Neural cell (in vitro differentiated cells): ENCODE measurements around the gene NACC2.

Source experiments
- EZH2 ChIP-seq: fragments of 200-600, 300-800 bp; shearing (Covaris generic), sonication (generic); IDR thresholded peaks from 2 replicates; pipeline ENCODE4 v1.6.1; 2014; ENCODE audit warnings: antibody characterized with exemption, low read length, borderline replicate concordance, mild to moderate bottlenecking; ENCODE audit not compliant: insufficient read depth, poor library complexity, severe bottlenecking
- MXI1 ChIP-seq: fragments of 450-650 bp; conservative IDR thresholded peaks from 2 replicates; pipeline ENCODE4 v1.6.1; 2014; ENCODE audit warnings: antibody characterized with exemption, mild to moderate bottlenecking; ENCODE audit not compliant: poor library complexity, severe bottlenecking
- POLR2AphosphoS5 ChIP-seq: IDR thresholded peaks from 2 replicates; pipeline ENCODE4 v1.6.1; 2012
- SMC3 ChIP-seq: fragments of 450-650 bp; conservative IDR thresholded peaks from 2 replicates; pipeline ENCODE4 v1.6.1; 2014; ENCODE audit warnings: antibody characterized with exemption, mild to moderate bottlenecking, moderate library complexity; ENCODE audit not compliant: poor library complexity
- TF ChIP-seq, protein P1 (sequence below): fragments of 450-650 bp; IDR thresholded peaks from 2 replicates; pipeline ENCODE4 v1.5.1; 2014; ENCODE audit warnings: antibody characterized with exemption, mild to moderate bottlenecking, moderate library complexity; ENCODE audit not compliant: poor library complexity, severe bottlenecking
- TF ChIP-seq, protein P2 (sequence below): IDR thresholded peaks from 2 replicates; pipeline ENCODE4 v1.6.1; 2012; ENCODE audit warnings: borderline replicate concordance

GRCh38 chr9:136108648-136109266 is 13.7 kb upstream of the NACC2 start:
- TF ChIP-seq, protein P1, sequence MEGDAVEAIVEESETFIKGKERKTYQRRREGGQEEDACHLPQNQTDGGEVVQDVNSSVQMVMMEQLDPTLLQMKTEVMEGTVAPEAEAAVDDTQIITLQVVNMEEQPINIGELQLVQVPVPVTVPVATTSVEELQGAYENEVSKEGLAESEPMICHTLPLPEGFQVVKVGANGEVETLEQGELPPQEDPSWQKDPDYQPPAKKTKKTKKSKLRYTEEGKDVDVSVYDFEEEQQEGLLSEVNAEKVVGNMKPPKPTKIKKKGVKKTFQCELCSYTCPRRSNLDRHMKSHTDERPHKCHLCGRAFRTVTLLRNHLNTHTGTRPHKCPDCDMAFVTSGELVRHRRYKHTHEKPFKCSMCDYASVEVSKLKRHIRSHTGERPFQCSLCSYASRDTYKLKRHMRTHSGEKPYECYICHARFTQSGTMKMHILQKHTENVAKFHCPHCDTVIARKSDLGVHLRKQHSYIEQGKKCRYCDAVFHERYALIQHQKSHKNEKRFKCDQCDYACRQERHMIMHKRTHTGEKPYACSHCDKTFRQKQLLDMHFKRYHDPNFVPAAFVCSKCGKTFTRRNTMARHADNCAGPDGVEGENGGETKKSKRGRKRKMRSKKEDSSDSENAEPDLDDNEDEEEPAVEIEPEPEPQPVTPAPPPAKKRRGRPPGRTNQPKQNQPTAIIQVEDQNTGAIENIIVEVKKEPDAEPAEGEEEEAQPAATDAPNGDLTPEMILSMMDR = no peak
- no peak for TF ChIP-seq POLR2AphosphoS5
- TF ChIP-seq, protein P2, sequence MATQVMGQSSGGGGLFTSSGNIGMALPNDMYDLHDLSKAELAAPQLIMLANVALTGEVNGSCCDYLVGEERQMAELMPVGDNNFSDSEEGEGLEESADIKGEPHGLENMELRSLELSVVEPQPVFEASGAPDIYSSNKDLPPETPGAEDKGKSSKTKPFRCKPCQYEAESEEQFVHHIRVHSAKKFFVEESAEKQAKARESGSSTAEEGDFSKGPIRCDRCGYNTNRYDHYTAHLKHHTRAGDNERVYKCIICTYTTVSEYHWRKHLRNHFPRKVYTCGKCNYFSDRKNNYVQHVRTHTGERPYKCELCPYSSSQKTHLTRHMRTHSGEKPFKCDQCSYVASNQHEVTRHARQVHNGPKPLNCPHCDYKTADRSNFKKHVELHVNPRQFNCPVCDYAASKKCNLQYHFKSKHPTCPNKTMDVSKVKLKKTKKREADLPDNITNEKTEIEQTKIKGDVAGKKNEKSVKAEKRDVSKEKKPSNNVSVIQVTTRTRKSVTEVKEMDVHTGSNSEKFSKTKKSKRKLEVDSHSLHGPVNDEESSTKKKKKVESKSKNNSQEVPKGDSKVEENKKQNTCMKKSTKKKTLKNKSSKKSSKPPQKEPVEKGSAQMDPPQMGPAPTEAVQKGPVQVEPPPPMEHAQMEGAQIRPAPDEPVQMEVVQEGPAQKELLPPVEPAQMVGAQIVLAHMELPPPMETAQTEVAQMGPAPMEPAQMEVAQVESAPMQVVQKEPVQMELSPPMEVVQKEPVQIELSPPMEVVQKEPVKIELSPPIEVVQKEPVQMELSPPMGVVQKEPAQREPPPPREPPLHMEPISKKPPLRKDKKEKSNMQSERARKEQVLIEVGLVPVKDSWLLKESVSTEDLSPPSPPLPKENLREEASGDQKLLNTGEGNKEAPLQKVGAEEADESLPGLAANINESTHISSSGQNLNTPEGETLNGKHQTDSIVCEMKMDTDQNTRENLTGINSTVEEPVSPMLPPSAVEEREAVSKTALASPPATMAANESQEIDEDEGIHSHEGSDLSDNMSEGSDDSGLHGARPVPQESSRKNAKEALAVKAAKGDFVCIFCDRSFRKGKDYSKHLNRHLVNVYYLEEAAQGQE = no peak
- no peak for TF ChIP-seq MXI1
- no peak for TF ChIP-seq SMC3
- no peak for TF ChIP-seq EZH2
